Activated T-cell treated with anti-CD3 and anti-CD28 coated beads, Interleukin-2, amount 50 U/mL, for 24 hours (primary cell): ENCODE measurements around the gene PDE4D.

ENCODE experiments used
- DNase-seq: peaks from one replicate; pipeline ENCODE4 v3.0.0-alpha.2; 2020
- H3K27ac Mint-ChIP-seq: 2 replicates; pipeline ENCODE4 v1.8.0; 2020; ENCODE audit warnings: mild to moderate bottlenecking, mixed read lengths
- H3K27me3 Mint-ChIP-seq: 2 replicates; pipeline ENCODE4 v1.8.0; 2020; ENCODE audit warnings: mixed read lengths
- H3K36me3 Mint-ChIP-seq: 2 replicates; pipeline ENCODE4 v1.8.0; 2020; ENCODE audit warnings: low read depth, mixed read lengths
- H3K4me1 Mint-ChIP-seq: 2 replicates; pipeline ENCODE4 v1.8.0; 2020; ENCODE audit warnings: low read depth, mixed read lengths
- H3K4me3 Mint-ChIP-seq: 2 replicates; pipeline ENCODE4 v1.8.0; 2020; ENCODE audit warnings: mild to moderate bottlenecking, moderate library complexity, mixed read lengths
- H3K9me3 Mint-ChIP-seq: 2 replicates; pipeline ENCODE4 v1.8.0; 2020; ENCODE audit warnings: mixed read lengths

Gene PDE4D

DNA sequence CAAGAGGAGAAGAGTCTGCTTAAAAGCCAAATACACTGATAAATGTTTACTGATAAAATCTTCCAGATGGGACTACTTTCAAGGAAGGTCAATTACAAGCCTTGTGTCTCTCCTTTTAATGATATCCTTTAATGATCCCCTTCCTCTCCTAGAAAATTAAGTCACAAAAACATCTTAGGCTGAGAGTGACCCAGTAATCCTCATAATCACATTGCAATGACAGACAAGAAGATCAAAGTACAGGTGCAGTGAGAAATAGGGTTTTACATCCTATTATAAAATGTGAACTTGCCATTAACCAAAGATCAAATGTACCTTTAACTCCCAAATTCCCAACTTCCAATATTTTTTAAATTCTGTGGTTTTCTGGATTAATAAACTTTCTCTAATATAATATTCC lies 795.8 kb downstream of the PDE4D start:
- peaks cover 49% of the 10 kb centered on the region for H3K4me1 Mint-ChIP-seq
- H3K9me3 Mint-ChIP-seq = peaks cover 4% of the 10 kb centered on the region
- H3K27me3 Mint-ChIP-seq = no peaks in the 10 kb centered on the region
- no peaks in the 10 kb centered on the region for H3K36me3 Mint-ChIP-seq
- H3K27ac Mint-ChIP-seq = no peak overlapping the region
- DNase-seq = no peak
- no peak overlapping the region for H3K4me3 Mint-ChIP-seq

DNA sequence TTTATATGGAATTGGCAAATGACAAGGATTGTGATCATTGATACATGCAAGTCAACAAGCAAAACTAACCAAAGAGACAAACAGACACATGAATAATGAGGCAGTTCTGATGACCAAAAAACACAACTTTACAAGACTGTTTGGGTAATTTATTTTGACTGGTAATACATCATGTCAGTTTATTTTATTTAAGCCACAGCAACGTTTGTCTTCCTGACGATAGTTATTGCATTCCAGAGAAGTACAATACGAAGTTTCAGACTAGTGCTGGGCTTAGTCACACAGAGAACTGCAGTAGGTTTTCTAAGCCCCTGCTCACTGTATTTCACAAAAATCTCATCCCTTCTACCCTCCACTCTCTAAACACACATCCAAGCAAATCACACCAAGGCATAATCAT lies 796.4 kb downstream of the PDE4D start:
- Mint-ChIP-seq H3K4me1 (peaks cover 50% of the 10 kb centered on the region), H3K9me3 (peaks cover 4% of the 10 kb centered on the region), H3K4me3 (no peak overlapping the region), H3K27me3 (no peaks in the 10 kb centered on the region), H3K27ac (no peak overlapping the region), H3K36me3 (no peaks in the 10 kb centered on the region)
- no peak for DNase-seq

DNA sequence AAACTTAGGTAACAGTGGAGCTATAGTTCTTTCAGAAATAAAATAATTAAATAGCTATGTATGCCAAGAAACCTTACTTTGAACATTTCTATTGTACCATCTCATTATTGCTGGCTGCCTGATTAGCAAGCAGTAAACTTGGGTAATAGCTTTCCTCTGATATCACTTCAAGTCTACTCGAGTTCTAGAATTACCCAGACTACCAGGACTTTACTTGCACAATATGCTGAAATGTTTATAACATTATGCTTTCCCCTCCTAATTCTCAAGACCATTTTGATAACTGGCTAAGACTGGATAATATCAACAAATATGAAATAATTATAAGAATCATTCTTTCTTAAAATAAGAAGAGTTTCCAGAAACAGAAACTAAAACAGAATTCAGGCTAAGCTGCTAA lies 798.0 kb downstream of the PDE4D start:
- peaks cover 4% of the 10 kb centered on the region for H3K9me3 Mint-ChIP-seq
- no peak overlapping the region for H3K4me3 Mint-ChIP-seq
- no peaks in the 10 kb centered on the region for H3K36me3 Mint-ChIP-seq
- no peaks in the 10 kb centered on the region for H3K27me3 Mint-ChIP-seq
- H3K4me1 Mint-ChIP-seq = peaks cover 43% of the 10 kb centered on the region
- H3K27ac Mint-ChIP-seq = no peak overlapping the region
- DNase-seq = no peak

DNA sequence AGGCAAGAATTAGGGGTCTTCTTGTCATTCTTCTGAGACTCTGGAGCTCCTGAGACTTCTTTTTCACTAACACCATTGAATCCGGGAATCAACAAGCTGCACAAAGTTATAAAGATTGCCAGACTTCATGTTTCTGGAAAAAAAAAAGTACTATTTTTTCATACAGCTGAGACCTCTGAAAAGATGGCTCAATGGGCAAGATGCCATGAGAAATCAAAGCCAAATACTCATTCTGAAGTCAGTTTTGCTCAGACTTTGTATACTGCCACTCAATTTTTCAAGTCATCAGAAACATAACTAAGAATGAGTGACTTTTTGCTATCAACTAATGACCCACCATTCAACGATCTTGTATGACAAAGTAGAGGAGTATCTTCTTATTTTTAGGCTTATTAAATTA lies 798.7 kb downstream of the PDE4D start:
- no peak for DNase-seq
- Mint-ChIP-seq H3K9me3 (peaks cover under 1% of the 10 kb centered on the region), H3K4me1 (peaks cover 37% of the 10 kb centered on the region), H3K27me3 (no peaks in the 10 kb centered on the region), H3K36me3 (no peaks in the 10 kb centered on the region), H3K4me3 (no peak overlapping the region), H3K27ac (no peak overlapping the region)

DNA sequence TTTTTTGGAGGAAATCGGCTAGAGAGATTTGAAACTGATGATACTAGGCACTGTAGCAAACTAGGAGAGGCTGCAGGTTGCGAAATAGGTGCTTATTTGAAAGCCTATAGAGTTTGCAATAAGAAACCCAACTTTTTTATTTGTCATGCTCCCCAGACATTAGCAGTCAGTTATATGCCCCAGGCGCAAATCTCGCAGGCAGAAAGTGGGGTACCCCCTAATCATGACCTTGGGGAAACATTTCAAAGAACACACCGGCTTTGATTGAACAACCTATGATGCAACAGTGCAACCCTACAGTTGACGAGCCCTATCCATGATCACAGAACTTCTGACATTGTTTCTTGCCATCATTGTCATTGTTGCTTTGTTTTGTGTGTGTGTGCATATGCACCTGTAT lies 800.2 kb downstream of the PDE4D start:
- no peaks in the 10 kb centered on the region for H3K36me3 Mint-ChIP-seq
- no peak overlapping the region for H3K27ac Mint-ChIP-seq
- peaks cover 22% of the 10 kb centered on the region for H3K4me1 Mint-ChIP-seq
- H3K4me3 Mint-ChIP-seq = no peak overlapping the region
- no peaks in the 10 kb centered on the region for H3K9me3 Mint-ChIP-seq
- no peaks in the 10 kb centered on the region for H3K27me3 Mint-ChIP-seq
- DNase-seq = no peak

DNA sequence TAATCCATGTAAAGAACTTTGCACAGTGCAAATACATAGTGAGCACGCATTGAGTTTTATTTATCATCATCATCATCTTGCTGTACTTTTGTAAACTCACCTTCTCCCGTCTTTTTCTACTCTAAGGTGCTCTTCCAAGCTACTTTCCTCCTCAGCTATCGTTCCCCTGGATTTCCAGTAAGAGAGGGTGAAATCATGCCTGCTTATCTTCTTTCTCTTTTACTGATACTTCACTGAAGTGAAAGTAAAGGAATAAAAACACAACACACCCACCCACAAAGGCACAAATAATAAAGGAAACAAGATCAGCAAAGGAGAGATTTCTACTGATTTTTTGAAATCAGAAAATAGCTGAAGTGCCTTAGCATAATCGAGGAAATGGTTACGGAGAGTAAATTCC lies 800.8 kb downstream of the PDE4D start:
- H3K36me3 Mint-ChIP-seq = no peaks in the 10 kb centered on the region
- no peak overlapping the region for H3K4me3 Mint-ChIP-seq
- no peaks in the 10 kb centered on the region for H3K9me3 Mint-ChIP-seq
- no peak overlapping the region for H3K27ac Mint-ChIP-seq
- H3K27me3 Mint-ChIP-seq = no peaks in the 10 kb centered on the region
- no peak for DNase-seq
- H3K4me1 Mint-ChIP-seq = peaks cover 21% of the 10 kb centered on the region

DNA sequence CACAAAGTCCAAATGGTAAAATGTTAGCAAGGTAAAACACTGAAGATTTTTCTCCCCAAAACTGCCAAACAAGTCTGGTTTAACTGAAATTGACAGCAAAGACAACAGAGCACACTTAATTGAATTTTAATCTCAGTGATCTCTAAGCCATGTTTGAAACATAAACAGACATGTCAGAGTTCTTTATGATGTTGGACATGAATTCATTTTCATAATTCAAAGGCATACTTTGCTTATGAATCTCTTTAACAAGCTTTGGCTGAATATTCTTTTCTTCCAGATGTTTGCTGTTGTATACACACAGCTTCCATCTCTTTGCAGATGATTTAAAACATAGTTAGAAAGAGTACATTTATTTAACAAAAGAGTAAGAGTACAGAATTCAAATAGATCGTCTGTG lies 801.6 kb downstream of the PDE4D start:
- H3K4me3 Mint-ChIP-seq = no peak overlapping the region
- no peak overlapping the region for H3K27ac Mint-ChIP-seq
- no peaks in the 10 kb centered on the region for H3K27me3 Mint-ChIP-seq
- no peak for DNase-seq
- no peaks in the 10 kb centered on the region for H3K36me3 Mint-ChIP-seq
- H3K4me1 Mint-ChIP-seq = peaks cover 18% of the 10 kb centered on the region
- no peaks in the 10 kb centered on the region for H3K9me3 Mint-ChIP-seq

DNA sequence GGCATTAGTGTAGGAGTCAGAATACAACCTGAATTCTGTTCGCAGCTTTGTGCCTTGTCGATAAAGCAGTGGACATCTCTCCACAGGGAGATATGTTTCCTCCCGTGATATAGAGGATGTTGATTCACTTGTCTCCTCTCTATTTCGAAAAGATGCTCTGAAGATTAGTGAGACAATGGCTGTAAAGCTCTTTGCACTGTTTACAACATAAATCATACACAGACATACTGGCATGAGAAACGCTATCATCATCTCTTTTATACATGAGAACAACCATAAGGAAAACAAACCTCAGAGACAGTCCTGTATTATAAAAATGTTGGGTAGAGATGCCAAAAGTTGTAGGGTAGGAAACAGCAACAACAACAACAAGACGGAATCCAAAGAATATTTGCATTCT lies 803.2 kb downstream of the PDE4D start:
- no peak for DNase-seq
- Mint-ChIP-seq H3K27ac (no peak overlapping the region), H3K9me3 (no peaks in the 10 kb centered on the region), H3K4me3 (no peak overlapping the region), H3K27me3 (no peaks in the 10 kb centered on the region), H3K4me1 (peaks cover 13% of the 10 kb centered on the region), H3K36me3 (no peaks in the 10 kb centered on the region)

DNA sequence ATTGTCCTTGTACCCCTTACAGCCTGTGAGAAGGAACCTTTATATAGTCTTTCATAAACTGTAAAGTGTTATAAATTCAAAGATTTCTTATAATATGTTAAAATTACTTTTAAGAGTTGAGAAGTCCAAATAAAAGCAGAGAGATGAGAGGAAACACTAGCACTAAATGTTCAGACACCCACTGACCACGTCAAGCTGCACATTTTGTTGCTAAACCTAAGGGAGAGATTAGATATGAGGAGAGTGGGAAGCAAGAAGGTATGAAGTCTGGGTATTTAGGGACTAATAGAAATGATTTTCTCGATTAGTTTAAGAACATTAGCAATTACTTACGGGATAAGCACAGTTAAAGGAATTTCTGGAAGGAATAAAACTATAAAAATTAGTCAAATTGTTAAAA lies 803.8 kb downstream of the PDE4D start:
- Mint-ChIP-seq H3K4me3 (no peak overlapping the region), H3K27me3 (no peaks in the 10 kb centered on the region), H3K4me1 (peaks cover 13% of the 10 kb centered on the region), H3K27ac (no peak overlapping the region), H3K9me3 (no peaks in the 10 kb centered on the region), H3K36me3 (no peaks in the 10 kb centered on the region)
- DNase-seq = no peak

DNA sequence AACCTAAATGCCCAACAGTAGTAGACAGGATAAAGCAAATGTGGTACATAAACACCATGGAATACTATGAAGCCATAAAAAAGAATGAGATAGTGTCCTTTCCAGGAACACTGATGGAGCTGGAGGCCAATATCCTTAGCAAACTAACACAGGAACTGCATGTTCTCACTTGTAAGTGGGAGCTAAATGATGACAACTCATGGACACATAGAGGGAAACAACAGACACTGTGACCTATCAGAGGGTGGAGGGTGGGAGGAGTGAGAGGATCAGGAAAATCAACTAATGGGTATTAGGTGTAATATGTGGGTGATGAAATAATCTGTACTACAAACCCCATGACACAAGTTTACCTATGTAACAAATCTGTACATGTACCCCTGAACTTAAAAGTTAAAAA lies 805.0 kb downstream of the PDE4D start:
- no peak for DNase-seq
- H3K4me1 Mint-ChIP-seq = peaks cover 9% of the 10 kb centered on the region
- no peaks in the 10 kb centered on the region for H3K27me3 Mint-ChIP-seq
- no peak overlapping the region for H3K27ac Mint-ChIP-seq
- no peaks in the 10 kb centered on the region for H3K36me3 Mint-ChIP-seq
- no peak overlapping the region for H3K4me3 Mint-ChIP-seq
- no peaks in the 10 kb centered on the region for H3K9me3 Mint-ChIP-seq

DNA sequence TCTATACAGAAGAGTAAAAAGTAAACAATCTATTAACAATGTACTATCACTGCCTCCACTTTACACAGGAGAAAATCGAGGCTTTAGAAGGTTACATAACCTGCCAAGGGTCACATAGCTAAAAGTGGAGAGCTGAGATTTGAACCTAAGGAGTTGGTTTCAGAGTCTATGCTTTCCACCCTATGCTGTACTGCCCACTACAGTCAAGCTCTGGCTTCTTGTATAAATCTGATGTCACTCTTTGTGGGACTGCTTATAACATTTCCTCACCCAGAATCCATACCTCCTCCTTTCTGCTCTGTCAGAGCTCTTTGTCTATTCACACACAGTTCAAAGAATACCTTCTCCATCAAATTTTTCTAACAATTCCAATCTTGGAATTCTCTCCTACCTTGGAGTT lies 807.5 kb downstream of the PDE4D start:
- Mint-ChIP-seq H3K27ac (no peak overlapping the region), H3K36me3 (no peaks in the 10 kb centered on the region)

DNA sequence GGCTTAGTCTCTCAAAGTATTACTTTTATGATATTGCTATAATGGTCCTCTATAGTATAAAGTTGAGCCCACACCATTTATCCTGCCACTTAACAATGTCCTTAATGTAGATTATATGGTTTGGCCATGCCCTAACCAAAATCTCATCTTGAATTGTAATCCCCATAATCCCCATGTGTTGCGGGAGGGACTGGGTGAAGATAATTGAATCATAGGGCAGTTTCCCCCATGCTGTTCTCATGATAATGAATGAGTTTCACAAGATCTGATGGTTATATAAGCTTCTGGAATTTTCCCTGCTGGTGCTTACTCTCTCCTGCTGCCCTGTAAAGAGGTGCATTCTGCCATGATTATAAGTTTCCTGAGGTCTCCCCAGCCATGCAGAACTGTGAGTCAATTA lies 811.8 kb downstream of the PDE4D start:
- Mint-ChIP-seq H3K4me1 (no peaks in the 10 kb centered on the region), H3K27ac (no peak overlapping the region), H3K9me3 (no peaks in the 10 kb centered on the region), H3K27me3 (no peaks in the 10 kb centered on the region), H3K36me3 (no peaks in the 10 kb centered on the region), H3K4me3 (no peak overlapping the region)
- no peak for DNase-seq

More for the DNA sequence above, 807.5 kb downstream of the PDE4D start:
- no peak for DNase-seq
- no peaks in the 10 kb centered on the region for H3K4me1 Mint-ChIP-seq
- H3K27me3 Mint-ChIP-seq = no peaks in the 10 kb centered on the region
- H3K9me3 Mint-ChIP-seq = no peaks in the 10 kb centered on the region
- no peak overlapping the region for H3K4me3 Mint-ChIP-seq

DNA sequence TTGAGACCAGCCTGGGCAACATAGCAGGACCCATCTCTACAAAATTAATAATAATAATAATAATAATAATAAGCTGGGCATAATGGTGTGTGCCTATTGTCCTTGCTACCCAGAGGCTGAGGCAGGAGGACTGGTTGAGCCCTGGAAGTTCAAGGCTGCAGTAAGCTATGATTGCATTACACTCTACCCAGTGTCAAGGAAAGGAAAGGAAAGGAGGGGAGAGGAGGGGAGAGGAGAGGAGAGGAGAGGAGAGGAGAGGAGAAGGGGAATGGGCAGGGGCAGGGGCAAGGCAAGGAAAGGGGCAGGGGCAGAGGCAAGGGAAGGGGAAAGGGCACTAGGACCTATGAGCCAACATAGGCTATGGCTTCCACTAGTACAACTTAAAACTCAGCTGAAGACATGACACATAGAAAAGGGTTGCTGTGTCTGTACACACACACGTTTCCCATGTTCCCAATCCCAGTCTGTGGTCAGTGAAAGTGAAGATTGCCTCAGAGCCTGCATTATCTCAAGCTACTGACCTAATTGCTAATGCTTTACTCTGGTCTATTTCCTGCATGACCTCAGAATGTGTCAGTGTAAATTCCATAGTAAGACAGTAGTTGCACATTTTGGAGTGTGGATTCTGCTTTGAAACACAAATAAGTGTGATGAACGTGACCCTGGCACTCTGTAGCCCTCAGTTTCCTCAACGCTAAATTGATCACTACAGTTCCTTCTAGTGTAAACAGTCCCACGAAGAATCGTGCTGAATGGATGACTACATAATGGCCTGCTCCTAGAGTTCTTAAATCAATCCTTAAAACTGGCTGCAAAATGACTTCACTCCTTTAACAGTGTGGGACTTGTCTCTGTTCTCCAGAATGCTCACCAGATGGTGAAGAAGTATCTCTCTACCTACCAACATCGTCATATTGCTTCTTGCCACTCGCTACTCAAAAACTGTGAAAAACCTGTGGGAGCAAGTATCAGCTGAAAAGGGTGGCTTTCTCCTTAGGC lies 813.6 kb downstream of the PDE4D start:
- Mint-ChIP-seq H3K27me3 (no peaks in the 10 kb centered on the region), H3K9me3 (no peaks in the 10 kb centered on the region), H3K4me3 (no peak overlapping the region), H3K36me3 (no peaks in the 10 kb centered on the region), H3K4me1 (no peaks in the 10 kb centered on the region), H3K27ac (no peak overlapping the region)
- no peak for DNase-seq

DNA sequence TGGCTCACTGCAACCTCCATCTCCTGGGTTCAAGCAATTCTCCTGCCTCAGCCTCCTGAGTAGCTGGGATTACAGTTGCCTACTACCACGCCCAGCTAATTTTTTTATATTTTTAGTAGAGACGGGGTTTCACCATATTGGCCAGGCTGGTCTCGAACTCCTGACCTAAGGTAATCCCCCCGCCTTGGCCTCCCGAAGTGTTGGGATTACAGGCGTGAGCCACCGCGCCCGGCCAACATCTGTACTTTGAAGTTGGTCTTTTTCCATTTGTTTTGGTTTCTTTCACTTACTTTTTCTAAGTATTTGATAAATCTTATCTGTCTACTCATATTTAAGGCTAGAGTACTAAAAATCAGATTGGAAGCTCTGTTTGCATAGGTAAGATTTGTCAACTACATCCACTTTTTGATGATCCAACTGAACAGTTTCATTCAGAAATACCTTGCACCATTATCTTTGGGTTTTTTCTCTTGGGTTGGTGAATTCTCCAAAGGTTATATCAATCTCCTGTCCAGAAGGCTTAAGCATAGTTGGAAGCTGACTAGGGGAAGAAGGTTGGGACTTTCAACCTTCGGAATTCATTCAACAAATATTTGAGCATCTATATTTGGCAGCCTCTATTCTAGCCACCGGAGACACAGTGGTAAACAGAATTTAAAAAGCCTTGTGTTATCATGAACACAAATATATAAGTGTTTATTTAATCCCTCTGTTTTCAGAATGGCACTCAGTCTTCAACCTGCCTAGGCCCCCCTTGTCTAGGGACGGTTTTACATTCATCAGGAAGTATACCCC lies 821.6 kb downstream of the PDE4D start:
- DNase-seq = no peak
- no peaks in the 10 kb centered on the region for H3K36me3 Mint-ChIP-seq
- H3K4me3 Mint-ChIP-seq = no peak overlapping the region
- no peaks in the 10 kb centered on the region for H3K27me3 Mint-ChIP-seq
- H3K9me3 Mint-ChIP-seq = no peaks in the 10 kb centered on the region
- H3K4me1 Mint-ChIP-seq = no peaks in the 10 kb centered on the region
- no peak overlapping the region for H3K27ac Mint-ChIP-seq
